Measurements from ENCODE around the gene IL15RA.

DNA sequence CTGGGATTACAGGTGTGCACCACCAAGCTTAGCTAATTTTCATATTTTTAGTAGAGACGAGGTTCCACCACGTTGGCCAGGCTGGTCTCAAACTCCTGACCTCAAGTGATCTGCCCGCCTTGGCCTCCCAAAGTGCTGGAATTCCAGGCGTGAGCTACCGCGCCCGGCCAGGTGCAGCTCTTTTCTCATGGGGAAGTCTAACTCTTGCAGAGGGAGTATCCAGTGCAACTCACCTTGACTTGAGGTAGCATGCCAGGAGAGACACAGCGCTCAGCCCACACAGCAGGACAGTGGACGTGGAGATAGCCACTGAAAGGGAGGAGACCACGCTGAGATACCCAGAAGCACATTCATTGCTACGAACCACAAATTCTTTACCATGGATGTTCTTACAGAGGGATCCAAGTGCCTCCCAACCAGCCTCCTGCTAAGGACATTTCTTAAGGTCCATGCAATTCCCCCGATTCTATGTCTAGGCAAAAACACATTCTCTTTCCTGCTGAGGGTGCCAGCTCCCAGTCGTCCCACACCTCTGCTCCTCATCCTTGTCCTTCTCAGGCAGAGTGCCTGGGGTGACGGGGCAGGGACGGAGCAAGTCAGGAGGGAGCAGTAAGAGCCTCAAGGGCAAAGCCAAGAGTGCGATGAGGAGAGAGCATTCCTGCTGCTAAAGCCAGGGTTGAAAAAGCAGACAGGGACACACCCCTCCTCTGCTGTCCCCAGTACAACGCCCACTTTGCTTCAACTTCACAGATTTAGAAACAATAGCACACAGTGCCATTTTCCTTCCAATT, 21.0 kb downstream of the IL15RA start:
- TF ChIP-seq POLR2A (IDR thresholded peaks at IDR 0.05; ENCODE audit: low read depth, low read length), result no peak
- no peak for TF ChIP-seq POLR2AphosphoS5 (IDR thresholded peaks at IDR 0.05; ENCODE audit: low read depth, low read length)
